ENCODE results near the gene ZC3H12A. TPM values are rescaled to one million over a fixed set of nuclear protein-coding genes. Genes with fewer than 3 reads are reported as not detected.
A peak's percentile ranks its signal among the peaks of the same experiment; 100 is the strongest.

Gene ZC3H12A
- total and polyA plus RNA-seq, 9 donors = 1.4 to 86.6 (median 6.8) TPM

- no peaks in the 10 kb centered on the region for H3K9me3 ChIP-seq
- peaks cover 17% of the 10 kb centered on the region for H3K4me1 ChIP-seq (ENCODE audit: insufficient read depth)
- TF ChIP-seq POLR2A (IDR thresholded peaks at IDR 0.05) (no peak), CTCF (IDR thresholded peaks at IDR 0.05) (no peak), EP300 (IDR thresholded peaks at IDR 0.05) (no peak)
- H3K4me3 ChIP-seq = no peak overlapping the region
- intact Hi-C loops (cut with DNase I) = no loop called here
- no peak overlapping the region for H3K27ac ChIP-seq
- no peaks in the 10 kb centered on the region for H3K27me3 ChIP-seq
- WGBS, 3 donors = 90 to 91% (median 90%) methylated on average over 18 of the region's 18 CpGs
- DNase-seq = no peak
- H3K36me3 ChIP-seq = no peaks in the 10 kb centered on the region
These were observed 7.8 kb downstream of the ZC3H12A start for GRCh38 chr1:37482004-37482785.

- H3K27me3 ChIP-seq = no peaks in the 10 kb centered on the region
- H3K27ac ChIP-seq = no peak overlapping the region
These were observed 8.7 kb downstream of the ZC3H12A start for GRCh38 chr1:37482796-37483744.

GRCh38 chr1:37483785-37484184 is 9.4 kb downstream of the ZC3H12A start:
- Histone ChIP-seq H3K9me3 (no peaks in the 10 kb centered on the region), H3K4me3 (no peak overlapping the region), H3K27me3 (no peaks in the 10 kb centered on the region), H3K4me1 (ENCODE audit: insufficient read depth) (peaks cover 12% of the 10 kb centered on the region), H3K36me3 (no peaks in the 10 kb centered on the region), H3K27ac (no peak overlapping the region)
- 75 to 88% (median 79%) methylated on average over 15 of the region's 15 CpGs for WGBS, 3 donors
- TF ChIP-seq EP300 (IDR thresholded peaks at IDR 0.05) = no peak
- TF ChIP-seq CTCF (IDR thresholded peaks at IDR 0.05) = no peak
- no peak for TF ChIP-seq POLR2A (IDR thresholded peaks at IDR 0.05)
- intact Hi-C loops (cut with DNase I) = no loop called here
- no peak for DNase-seq

More at GRCh38 chr1:37482796-37483744, 8.7 kb downstream of the ZC3H12A start:
- peak in 1 of 5 donors; percentile 36 for DNase-seq
- no peak overlapping the region for H3K4me3 ChIP-seq
- intact Hi-C loops (cut with DNase I) = no loop called here
- TF ChIP-seq CTCF (IDR thresholded peaks at IDR 0.05) (no peak), POLR2A (IDR thresholded peaks at IDR 0.05) (no peak), EP300 (IDR thresholded peaks at IDR 0.05) (no peak)
- no peaks in the 10 kb centered on the region for H3K36me3 ChIP-seq
- 83 to 86% (median 86%) methylated on average over 29 of the region's 29 CpGs for WGBS, 3 donors
- peaks cover 12% of the 10 kb centered on the region for H3K4me1 ChIP-seq (ENCODE audit: insufficient read depth)
- H3K9me3 ChIP-seq = no peaks in the 10 kb centered on the region

- TF ChIP-seq POLR2A (IDR thresholded peaks at IDR 0.05) (no peak), EP300 (IDR thresholded peaks at IDR 0.05) (no peak), CTCF (IDR thresholded peaks at IDR 0.05) (no peak)
- no peaks in the 10 kb centered on the region for H3K9me3 ChIP-seq
- H3K36me3 ChIP-seq = no peaks in the 10 kb centered on the region
- H3K4me1 ChIP-seq (ENCODE audit: insufficient read depth) = peaks cover 6% of the 10 kb centered on the region
- no peaks in the 10 kb centered on the region for H3K27me3 ChIP-seq
- H3K27ac ChIP-seq = no peak overlapping the region
- intact Hi-C loops (cut with DNase I) = no loop called here
- WGBS, 3 donors = 56 to 65% (median 65%) methylated on average over 7 of the region's 7 CpGs
- DNase-seq = no peak
- H3K4me3 ChIP-seq = no peak overlapping the region
These were observed 10.1 kb downstream of the ZC3H12A start for GRCh38 chr1:37484325-37485051.

Data from ovary (tissue), 9 donors.